WTC11 (cell line): ENCODE measurements around the gene PHB1. TPM values are rescaled to one million over a fixed set of nuclear protein-coding genes. Genes with fewer than 3 reads are reported as not detected.

ENCODE experiments used
- ATAC-seq: fragments of 200-7000 bp; cut with Tn5 transposase; 2 replicates; pipeline ENCODE4 v1.10.0; 2021; ENCODE audit warnings: mild to moderate bottlenecking, moderate library complexity
- CTCF ChIA-PET: fragments of 300-600 bp; sonication (Branson Sonifier 250); formaldehyde crosslinking; loops from one replicate; lab custom pipeline; 2021; ENCODE audit warnings: antibody characterized with exemption; lab: Charles Lee
- POLR2A ChIA-PET: fragments of 350-600 bp; sonication (Branson Sonifier 250); formaldehyde crosslinking; loops from one replicate; lab custom pipeline; 2021; ENCODE audit warnings: antibody characterized with exemption; lab: Charles Lee
- DNase-seq: peaks from one replicate; pipeline ENCODE4 v3.0.0; 2021; ENCODE audit warnings: low spot score
- H3K27ac Mint-ChIP-seq: 2 replicates; pipeline ENCODE4 v1.8.0; 2021; ENCODE audit warnings: mixed read lengths
- H3K27me3 Mint-ChIP-seq: 2 replicates; pipeline ENCODE4 v1.8.0; 2021; ENCODE audit warnings: low read depth, mild to moderate bottlenecking, moderate library complexity, mixed read lengths
- H3K36me3 Mint-ChIP-seq: 2 replicates; pipeline ENCODE4 v1.8.0; 2021; ENCODE audit warnings: mixed read lengths
- H3K4me1 Mint-ChIP-seq: 2 replicates; pipeline ENCODE4 v1.8.0; 2022; ENCODE audit warnings: mixed read lengths
- H3K4me3 Mint-ChIP-seq: 2 replicates; pipeline ENCODE4 v1.8.0; 2021; ENCODE audit warnings: mild to moderate bottlenecking, moderate library complexity, mixed read lengths
- H3K9me3 Mint-ChIP-seq: 2 replicates; pipeline ENCODE4 v1.8.0; 2021; ENCODE audit warnings: mixed read lengths
- AFF4 ChIP-seq: sonication (generic); formaldehyde crosslinking; IDR thresholded peaks from 2 replicates; pipeline ENCODE4 v1.8.1; 2023; ENCODE audit warnings: mild to moderate bottlenecking, missing genetic modification reagents, borderline replicate concordance
- ATF1 ChIP-seq: sonication (generic); formaldehyde crosslinking; IDR thresholded peaks from 2 replicates; pipeline ENCODE4 v1.8.1; 2023; ENCODE audit warnings: mild to moderate bottlenecking, moderate library complexity, missing genetic modification reagents
- ESRRA ChIP-seq: sonication (generic); formaldehyde crosslinking; IDR thresholded peaks from 2 replicates; pipeline ENCODE4 v1.8.1; 2022; ENCODE audit warnings: mild to moderate bottlenecking, missing genetic modification reagents, borderline replicate concordance
- IRF2 ChIP-seq: sonication (generic); formaldehyde crosslinking; IDR thresholded peaks from 2 replicates; pipeline ENCODE4 v1.8.0; 2022; ENCODE audit warnings: low read depth, missing genetic modification reagents, borderline replicate concordance
- NFE2L1 ChIP-seq: sonication (generic); formaldehyde crosslinking; IDR thresholded peaks from 2 replicates; pipeline ENCODE4 v1.8.1; 2023; ENCODE audit warnings: missing genetic modification reagents
- NR2C2 ChIP-seq: sonication (generic); formaldehyde crosslinking; IDR thresholded peaks from 2 replicates; pipeline ENCODE4 v1.8.0; 2022; ENCODE audit warnings: mild to moderate bottlenecking, missing genetic modification reagents
- NR3C1 ChIP-seq: sonication (generic); formaldehyde crosslinking; conservative IDR thresholded peaks from 2 replicates; pipeline ENCODE4 v1.8.1; 2023; ENCODE audit warnings: low read depth, mild to moderate bottlenecking, missing genetic modification reagents
- SMAD3 ChIP-seq: sonication (generic); formaldehyde crosslinking; IDR thresholded peaks from 2 replicates; pipeline ENCODE4 v1.8.0; 2022; ENCODE audit warnings: missing genetic modification reagents, mild to moderate bottlenecking, borderline replicate concordance
- ZBTB21 ChIP-seq: sonication (generic); formaldehyde crosslinking; IDR thresholded peaks from 2 replicates; pipeline ENCODE4 v1.8.1; 2023; ENCODE audit warnings: mild to moderate bottlenecking, missing genetic modification reagents, borderline replicate concordance
- ZNF281 ChIP-seq: sonication (generic); formaldehyde crosslinking; IDR thresholded peaks from 2 replicates; pipeline ENCODE4 v1.8.0; 2023; ENCODE audit warnings: mild to moderate bottlenecking, missing genetic modification reagents
- ZNF317 ChIP-seq: sonication (generic); formaldehyde crosslinking; IDR thresholded peaks from 2 replicates; pipeline ENCODE4 v1.8.1; 2023; ENCODE audit warnings: low read depth, mild to moderate bottlenecking, moderate library complexity, missing genetic modification reagents, borderline replicate concordance
- ZNF425 ChIP-seq: fragments of 250-450 bp; sonication (Bioruptor Pico); conservative IDR thresholded peaks from 2 replicates; pipeline ENCODE4 v1.9.0; 2021; ENCODE audit warnings: mild to moderate bottlenecking
- ZNF512 ChIP-seq: sonication (generic); formaldehyde crosslinking; IDR thresholded peaks from 2 replicates; pipeline ENCODE4 v1.8.1; 2022; ENCODE audit warnings: missing genetic modification reagents, borderline replicate concordance
- total RNA-seq: library from RNA; stranded (reverse); gene quantifications from 3 replicates; pipeline ENCODE4 v1.2.3, GENCODE V29; 2021
- TF ChIP-seq, protein P1 (sequence below): sonication (generic); formaldehyde crosslinking; IDR thresholded peaks from 2 replicates; pipeline ENCODE4 v1.8.1; 2023; ENCODE audit warnings: mild to moderate bottlenecking, missing genetic modification reagents, moderate library complexity
- TF ChIP-seq, protein P2 (sequence below): sonication (generic); formaldehyde crosslinking; IDR thresholded peaks from 2 replicates; pipeline ENCODE4 v1.8.0; 2023; ENCODE audit warnings: missing genetic modification reagents, mild to moderate bottlenecking, borderline replicate concordance
- TF ChIP-seq, protein P3 (sequence below): sonication (generic); formaldehyde crosslinking; IDR thresholded peaks from 2 replicates; pipeline ENCODE4 v1.8.1; 2023; ENCODE audit warnings: mild to moderate bottlenecking, missing genetic modification reagents

The PHB1 gene
- total RNA-seq, 1 experiment from 2014 or later, result 375 TPM

DNA sequence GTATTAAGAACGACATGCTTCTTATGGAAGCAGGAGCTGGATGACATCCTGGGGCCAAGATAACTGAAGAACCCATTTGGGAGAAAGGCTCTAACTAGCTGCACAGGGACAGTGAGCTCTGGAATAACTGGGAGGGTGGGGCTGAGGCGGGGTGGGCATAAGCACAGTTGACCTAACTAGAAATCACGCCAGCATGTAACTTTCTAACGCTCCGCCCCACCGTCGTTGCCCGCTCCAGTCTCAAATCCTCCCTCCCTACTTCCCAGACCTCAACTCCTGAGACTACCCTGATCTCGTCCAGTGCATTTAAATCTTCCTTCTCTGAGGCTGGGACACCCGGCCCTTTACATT, 436 bp downstream of the PHB1 start:
- POLR2A ChIA-PET, result interaction anchor here (0.6 kb wide), 1 partner anchor 63 kb away, joined by 3 read pairs; no protein-coding TSS in a partner anchor
- Mint-ChIP-seq H3K36me3 (peaks cover 40% of the 10 kb centered on the region), H3K27me3 (peaks cover 8% of the 10 kb centered on the region; the same call in 1 of the 2 replicates), H3K4me3 (peak overlapping the region; percentile 100), H3K9me3 (peaks cover 9% of the 10 kb centered on the region; the same call in 1 of the 2 replicates), H3K27ac (peak overlapping the region; percentile 94; the same call in 1 of the 2 replicates), H3K4me1 (0 out of 2 replicates have a peak, but pooled peaks cover 8% of the 10 kb centered on the region)
- TF ChIP-seq, protein P1, sequence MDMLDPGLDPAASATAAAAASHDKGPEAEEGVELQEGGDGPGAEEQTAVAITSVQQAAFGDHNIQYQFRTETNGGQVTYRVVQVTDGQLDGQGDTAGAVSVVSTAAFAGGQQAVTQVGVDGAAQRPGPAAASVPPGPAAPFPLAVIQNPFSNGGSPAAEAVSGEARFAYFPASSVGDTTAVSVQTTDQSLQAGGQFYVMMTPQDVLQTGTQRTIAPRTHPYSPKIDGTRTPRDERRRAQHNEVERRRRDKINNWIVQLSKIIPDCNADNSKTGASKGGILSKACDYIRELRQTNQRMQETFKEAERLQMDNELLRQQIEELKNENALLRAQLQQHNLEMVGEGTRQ (CRISPR knock-in tag), result no peak
- TF ChIP-seq, protein P2, sequence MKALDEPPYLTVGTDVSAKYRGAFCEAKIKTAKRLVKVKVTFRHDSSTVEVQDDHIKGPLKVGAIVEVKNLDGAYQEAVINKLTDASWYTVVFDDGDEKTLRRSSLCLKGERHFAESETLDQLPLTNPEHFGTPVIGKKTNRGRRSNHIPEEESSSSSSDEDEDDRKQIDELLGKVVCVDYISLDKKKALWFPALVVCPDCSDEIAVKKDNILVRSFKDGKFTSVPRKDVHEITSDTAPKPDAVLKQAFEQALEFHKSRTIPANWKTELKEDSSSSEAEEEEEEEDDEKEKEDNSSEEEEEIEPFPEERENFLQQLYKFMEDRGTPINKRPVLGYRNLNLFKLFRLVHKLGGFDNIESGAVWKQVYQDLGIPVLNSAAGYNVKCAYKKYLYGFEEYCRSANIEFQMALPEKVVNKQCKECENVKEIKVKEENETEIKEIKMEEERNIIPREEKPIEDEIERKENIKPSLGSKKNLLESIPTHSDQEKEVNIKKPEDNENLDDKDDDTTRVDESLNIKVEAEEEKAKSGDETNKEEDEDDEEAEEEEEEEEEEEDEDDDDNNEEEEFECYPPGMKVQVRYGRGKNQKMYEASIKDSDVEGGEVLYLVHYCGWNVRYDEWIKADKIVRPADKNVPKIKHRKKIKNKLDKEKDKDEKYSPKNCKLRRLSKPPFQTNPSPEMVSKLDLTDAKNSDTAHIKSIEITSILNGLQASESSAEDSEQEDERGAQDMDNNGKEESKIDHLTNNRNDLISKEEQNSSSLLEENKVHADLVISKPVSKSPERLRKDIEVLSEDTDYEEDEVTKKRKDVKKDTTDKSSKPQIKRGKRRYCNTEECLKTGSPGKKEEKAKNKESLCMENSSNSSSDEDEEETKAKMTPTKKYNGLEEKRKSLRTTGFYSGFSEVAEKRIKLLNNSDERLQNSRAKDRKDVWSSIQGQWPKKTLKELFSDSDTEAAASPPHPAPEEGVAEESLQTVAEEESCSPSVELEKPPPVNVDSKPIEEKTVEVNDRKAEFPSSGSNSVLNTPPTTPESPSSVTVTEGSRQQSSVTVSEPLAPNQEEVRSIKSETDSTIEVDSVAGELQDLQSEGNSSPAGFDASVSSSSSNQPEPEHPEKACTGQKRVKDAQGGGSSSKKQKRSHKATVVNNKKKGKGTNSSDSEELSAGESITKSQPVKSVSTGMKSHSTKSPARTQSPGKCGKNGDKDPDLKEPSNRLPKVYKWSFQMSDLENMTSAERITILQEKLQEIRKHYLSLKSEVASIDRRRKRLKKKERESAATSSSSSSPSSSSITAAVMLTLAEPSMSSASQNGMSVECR (CRISPR knock-in tag), result 0 out of 2 replicates have a peak, but pooled peaks have one; percentile 22
- 0 out of 2 replicates have a peak, but pooled peaks have one; percentile 47 for TF ChIP-seq NFE2L1
- ATAC-seq (no peak), DNase-seq (no peak)
- CTCF ChIA-PET, result interaction anchor here (1.0 to 2.9 kb wide), 14 partner anchors 12 to 154 kb away, joined by 3 to 49 read pairs (median 5); partner anchors contain the start of gene NGFR

GRCh38 chr17:49409066-49409465, 5.6 kb downstream of the PHB1 start:
- ATAC-seq (no peak), DNase-seq (no peak)
- H3K36me3 Mint-ChIP-seq, result peaks cover 84% of the 10 kb centered on the region
- CTCF ChIA-PET, result interaction anchor here (0.9 to 6.4 kb wide), 17 partner anchors 9 to 181 kb away, joined by 3 to 129 read pairs (median 7); partner anchors contain the start of gene NGFR
- no peaks in the 10 kb centered on the region for H3K9me3 Mint-ChIP-seq
- H3K4me1 Mint-ChIP-seq, result 0 out of 2 replicates have a peak, but pooled peaks cover 3% of the 10 kb centered on the region
- H3K4me3 Mint-ChIP-seq, result no peak overlapping the region
- POLR2A ChIA-PET, result no interaction called here
- H3K27me3 Mint-ChIP-seq, result no peaks in the 10 kb centered on the region
- H3K27ac Mint-ChIP-seq, result no peak overlapping the region
- TF ChIP-seq ZNF512 (CRISPR knock-in tag), result no peak
- TF ChIP-seq SMAD3 (CRISPR knock-in tag), result no peak
- no peak for TF ChIP-seq ZNF281 (CRISPR knock-in tag)
- TF ChIP-seq ZBTB21 (CRISPR knock-in tag), result no peak
- TF ChIP-seq ZNF317, result no peak
- TF ChIP-seq AFF4 (CRISPR knock-in tag), result no peak
- no peak for TF ChIP-seq ZNF425 (CRISPR knock-in tag)
- TF ChIP-seq ATF1 (CRISPR knock-in tag), result no peak
- no peak for TF ChIP-seq IRF2 (CRISPR knock-in tag)
- TF ChIP-seq NR2C2 (CRISPR knock-in tag), result no peak
- no peak for TF ChIP-seq ESRRA (CRISPR knock-in tag)
- TF ChIP-seq NR3C1, result no peak
- TF ChIP-seq, protein P3, sequence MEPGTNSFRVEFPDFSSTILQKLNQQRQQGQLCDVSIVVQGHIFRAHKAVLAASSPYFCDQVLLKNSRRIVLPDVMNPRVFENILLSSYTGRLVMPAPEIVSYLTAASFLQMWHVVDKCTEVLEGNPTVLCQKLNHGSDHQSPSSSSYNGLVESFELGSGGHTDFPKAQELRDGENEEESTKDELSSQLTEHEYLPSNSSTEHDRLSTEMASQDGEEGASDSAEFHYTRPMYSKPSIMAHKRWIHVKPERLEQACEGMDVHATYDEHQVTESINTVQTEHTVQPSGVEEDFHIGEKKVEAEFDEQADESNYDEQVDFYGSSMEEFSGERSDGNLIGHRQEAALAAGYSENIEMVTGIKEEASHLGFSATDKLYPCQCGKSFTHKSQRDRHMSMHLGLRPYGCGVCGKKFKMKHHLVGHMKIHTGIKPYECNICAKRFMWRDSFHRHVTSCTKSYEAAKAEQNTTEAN (CRISPR knock-in tag), result no peak
